Adrenal gland (tissue), 5 donors: Measurements from ENCODE around the gene ASB8.

Experiments used
- CTCF ChIP-seq, 6 experiments: fragments of 450-650 bp in 4 of 6; fragments of 200-600 bp in 2 of 6; sonication (generic) in 1 of 6; IDR thresholded peaks; 1 replicate in 5 of 6; 2 replicates in 1 of 6; pipeline versions ENCODE4 v1.5.1 to v1.8.0; 2016 to 2021; ENCODE audit warnings: antibody characterized with exemption in 6 of 6, mild to moderate bottlenecking in 2 of 6, moderate library complexity in 1 of 6
- POLR2A ChIP-seq, 2 donors: fragments of 450-650 bp; IDR thresholded peaks; one replicate each; pipeline ENCODE4 v1.6.1; 2017; ENCODE audit warnings: antibody characterized with exemption in 2 of 2, mild to moderate bottlenecking in 2 of 2, moderate library complexity in 1 of 2
- donor health status: DM: no; HTN: no; CAD: no.

GRCh38 chr12:48105867-48106680 is 51.2 kb downstream of the ASB8 start, which contains the start of gene SENP1:
- TF ChIP-seq CTCF (IDR thresholded peaks at IDR 0.05), result peak in 5 of 6 experiments; percentile 31 to 66 (median 43)
- peak in 1 of 2 donors; percentile 41 for TF ChIP-seq POLR2A (IDR thresholded peaks at IDR 0.05)
